ENCODE results near the gene TRMT44. TPM values are rescaled to one million over a fixed set of nuclear protein-coding genes. Genes with fewer than 3 reads are reported as not detected.
"Not testable (repeated sequence)": the region's sequence is repeated elsewhere in the genome, so short reads cannot be mapped to it uniquely, and the experiment has no call there.

TRMT44 gene
- total RNA-seq, 1 experiment from 2014 or later: 13.0 TPM

GRCh38 chr4:8406887-8407286 lies 33.7 kb upstream of the TRMT44 start:
- peak; percentile 34 for DNase-seq (ENCODE audit: low read depth)

DNA sequence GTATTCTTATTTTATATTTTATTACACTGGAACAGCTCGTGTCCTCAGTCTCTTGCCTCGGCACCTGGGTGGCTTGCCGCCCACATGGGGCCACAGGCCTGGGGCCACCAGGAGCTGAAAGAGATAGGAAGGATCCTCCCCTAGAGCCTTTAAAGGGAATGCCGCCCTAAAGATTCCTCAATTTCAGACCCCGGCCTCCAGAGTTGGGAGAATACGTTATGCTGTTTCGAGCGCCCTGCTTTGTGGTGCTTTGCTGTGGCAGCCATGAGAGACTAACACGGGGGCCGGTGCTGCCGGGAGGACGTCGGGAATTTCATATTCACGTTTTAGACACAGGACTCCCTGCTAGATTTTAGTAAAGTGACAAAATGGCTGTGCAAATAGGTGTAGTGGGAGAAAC lies 33.3 kb upstream of the TRMT44 start:
- DNase-seq (ENCODE audit: low read depth): no peak

- DNase-seq (ENCODE audit: low read depth): no peak
Measured at GRCh38 chr4:8407756-8408155, 32.8 kb upstream of the TRMT44 start.

GRCh38 chr4:8409264-8410065 lies 31.1 kb upstream of the TRMT44 start:
- peak; percentile 30 for DNase-seq (ENCODE audit: low read depth)

- DNase-seq (ENCODE audit: low read depth): no peak
Measured at GRCh38 chr4:8410066-8410625, 30.4 kb upstream of the TRMT44 start.

DNA sequence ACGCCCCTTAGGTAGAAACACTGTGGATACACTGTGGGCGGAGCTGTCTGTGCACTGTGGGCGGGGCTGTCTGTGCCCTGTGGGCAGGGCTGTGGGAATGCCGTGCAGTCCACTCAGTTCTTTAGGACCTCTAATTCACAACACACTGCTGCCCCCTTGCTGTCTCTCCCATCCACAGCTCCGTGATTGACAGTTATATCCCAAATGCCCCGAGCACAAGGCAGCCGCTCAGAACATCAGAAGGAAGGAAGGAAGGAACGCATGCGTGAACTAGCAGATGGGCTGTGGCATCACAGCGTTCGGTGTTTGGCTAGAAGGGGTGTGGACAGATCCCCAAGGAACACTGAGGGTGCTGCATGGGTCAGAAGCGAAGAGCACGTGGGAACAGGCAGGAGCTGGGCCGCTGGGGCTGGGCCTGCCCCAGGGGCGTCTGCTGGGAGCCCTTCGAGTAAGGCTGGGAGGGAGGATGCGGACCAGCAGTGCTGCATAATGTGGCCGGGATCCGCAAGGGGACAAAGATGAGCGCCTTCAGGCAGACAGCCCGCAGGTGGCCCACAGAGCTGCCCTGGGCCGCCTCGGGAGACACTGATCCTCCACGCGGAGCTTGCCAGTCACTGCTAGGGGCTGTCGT lies 29.8 kb upstream of the TRMT44 start:
- DNase-seq (ENCODE audit: low read depth): peak; percentile 72

DNA sequence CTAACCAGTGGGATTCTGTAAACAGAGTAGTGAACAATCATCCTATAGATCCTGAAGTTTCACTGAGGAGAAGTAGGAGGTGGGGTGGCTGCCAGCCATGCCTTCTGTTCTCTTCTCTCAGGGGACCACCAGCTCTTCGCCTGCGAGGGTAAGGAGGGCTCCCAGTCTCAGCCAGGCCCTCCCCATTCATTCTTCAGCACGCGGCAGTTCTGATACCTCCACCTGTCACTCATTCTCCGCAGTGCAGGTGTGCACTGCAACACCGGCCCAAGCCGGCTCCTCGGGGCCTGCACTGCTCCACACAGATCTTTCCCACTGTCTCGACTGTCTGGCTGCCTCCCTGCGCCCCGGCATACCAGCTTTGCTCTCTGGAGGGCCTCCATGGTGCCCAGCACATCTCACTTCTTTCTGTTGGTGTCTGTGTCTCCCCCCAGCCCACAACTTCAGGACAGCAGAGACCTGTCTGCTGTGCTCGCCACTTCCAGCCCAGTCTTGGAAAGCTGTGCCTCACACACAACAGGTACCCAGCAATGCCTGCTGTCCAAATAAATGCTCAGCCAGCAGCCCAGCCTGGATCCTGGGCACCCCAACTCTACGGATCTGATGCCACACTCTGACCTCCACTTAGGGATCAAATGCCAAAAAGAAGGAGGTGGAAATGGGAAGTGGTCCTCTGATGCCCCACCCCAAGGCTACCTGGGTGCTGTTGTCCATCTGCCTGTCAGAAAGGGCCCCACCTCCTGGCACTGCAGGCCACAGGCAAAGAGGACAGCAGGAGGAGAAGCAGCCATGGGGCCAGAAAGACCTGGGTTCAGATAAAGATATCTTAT lies 29.0 kb upstream of the TRMT44 start:
- no peak for DNase-seq (ENCODE audit: low read depth)

GRCh38 chr4:8412288-8412687 lies 28.3 kb upstream of the TRMT44 start:
- DNase-seq (ENCODE audit: low read depth): no peak

GRCh38 chr4:8414377-8414776 lies 26.2 kb upstream of the TRMT44 start:
- DNase-seq (ENCODE audit: low read depth): peak; percentile 55

GRCh38 chr4:8417071-8417614 lies 23.4 kb upstream of the TRMT44 start:
- no peak for DNase-seq (ENCODE audit: low read depth)

DNA sequence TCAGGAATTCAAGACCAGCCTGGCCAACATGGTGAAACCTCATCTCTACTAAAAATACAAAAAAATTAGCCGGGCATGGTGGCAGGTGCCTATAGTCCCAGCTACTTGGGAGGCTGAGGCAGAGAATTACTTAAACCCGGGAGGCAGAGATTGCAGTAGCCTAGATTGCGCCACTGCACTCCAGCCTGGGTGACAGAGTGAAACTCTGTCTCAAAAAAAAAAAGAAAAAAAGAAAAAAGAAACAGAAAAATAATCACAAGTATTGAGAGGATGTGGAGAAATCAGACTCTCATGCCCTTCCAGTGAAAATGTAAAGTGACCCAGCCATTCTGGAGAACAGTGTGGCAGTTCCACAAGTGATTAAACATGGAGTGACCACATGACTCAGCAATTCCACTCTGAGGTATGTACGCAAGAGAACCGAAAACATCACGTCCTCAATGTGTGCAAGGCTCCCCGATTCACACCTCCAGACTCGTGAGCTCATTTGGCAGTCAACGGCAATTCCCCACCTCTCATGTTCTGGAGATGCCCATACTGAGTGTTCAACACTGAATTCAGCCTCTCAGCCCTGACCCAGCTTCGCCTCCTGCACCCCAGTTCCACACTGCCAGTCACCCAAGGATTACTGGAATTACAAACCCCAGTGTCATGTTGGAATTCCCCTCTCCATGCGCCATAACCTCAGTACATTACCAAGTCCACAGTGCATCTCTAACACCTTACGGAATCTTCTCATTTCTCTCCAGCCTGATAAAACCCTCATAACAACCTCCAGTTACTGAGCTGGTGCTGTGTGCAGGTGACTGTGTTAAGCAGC lies 21.1 kb upstream of the TRMT44 start:
- no peak for DNase-seq (ENCODE audit: low read depth)

DNA sequence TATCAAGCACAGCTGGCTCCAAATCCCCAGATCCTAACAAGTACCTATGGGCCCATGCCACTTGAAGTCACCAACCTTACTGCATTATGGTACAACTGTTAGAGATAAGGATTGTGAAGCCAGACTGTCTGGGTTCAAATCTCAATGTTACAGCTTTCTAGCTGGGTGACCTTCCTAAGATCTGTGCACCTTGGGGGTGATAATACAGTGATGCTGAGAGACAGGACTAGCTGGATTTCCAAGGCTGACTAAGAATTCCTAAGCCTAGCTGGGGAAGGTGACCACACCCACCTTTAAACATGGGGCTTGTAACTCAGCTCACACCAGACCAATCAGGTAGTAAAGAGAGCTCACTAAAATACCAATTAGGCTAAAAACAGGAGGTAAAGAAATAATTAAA lies 20.4 kb upstream of the TRMT44 start:
- not testable (repeated sequence) for DNase-seq (ENCODE audit: low read depth)

DNA sequence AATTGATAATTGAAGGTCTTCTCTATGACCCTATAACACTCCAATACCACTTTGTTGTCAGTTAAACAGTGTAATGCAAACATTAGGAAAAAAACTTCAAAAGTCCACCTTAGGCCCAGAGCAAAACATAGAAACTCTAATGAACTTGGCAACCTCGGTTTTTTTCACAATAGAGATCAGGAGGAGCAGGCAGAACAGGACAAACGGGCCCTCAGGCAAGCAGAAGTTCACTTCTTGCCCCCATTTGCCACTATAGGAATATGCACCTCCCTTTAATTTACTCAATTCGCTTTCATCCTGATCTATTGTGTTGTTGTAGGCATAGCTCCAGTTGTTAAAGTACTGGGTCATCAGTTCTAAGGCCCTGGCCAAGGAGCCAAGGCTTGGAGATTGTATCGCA lies 18.2 kb upstream of the TRMT44 start:
- no peak for DNase-seq (ENCODE audit: low read depth)

DNA sequence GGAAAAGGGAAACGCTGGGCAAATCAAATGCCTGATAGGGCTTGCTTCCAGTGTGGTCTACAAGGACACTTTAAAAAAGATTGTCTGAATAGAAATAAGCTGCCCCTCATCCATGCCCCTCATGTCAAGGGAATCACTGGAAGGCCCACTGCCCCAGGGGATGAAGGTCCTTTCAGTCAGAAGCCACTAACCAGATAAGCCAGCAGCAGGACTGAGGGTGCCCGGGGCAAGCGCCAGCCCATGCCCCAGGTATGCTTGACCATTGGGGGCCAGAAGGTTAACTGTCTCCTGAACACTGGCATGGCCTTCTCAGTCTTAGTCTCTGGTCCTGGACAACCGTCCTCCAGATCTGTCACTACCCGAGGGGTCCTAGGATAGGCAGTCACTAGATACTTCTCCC lies 17.8 kb upstream of the TRMT44 start:
- no peak for DNase-seq (ENCODE audit: low read depth)

- DNase-seq (ENCODE audit: low read depth): no peak
Measured at GRCh38 chr4:8427262-8427661, 13.3 kb upstream of the TRMT44 start.

GRCh38 chr4:8427761-8428287 lies 12.8 kb upstream of the TRMT44 start:
- DNase-seq (ENCODE audit: low read depth): peak; percentile 37

DNA sequence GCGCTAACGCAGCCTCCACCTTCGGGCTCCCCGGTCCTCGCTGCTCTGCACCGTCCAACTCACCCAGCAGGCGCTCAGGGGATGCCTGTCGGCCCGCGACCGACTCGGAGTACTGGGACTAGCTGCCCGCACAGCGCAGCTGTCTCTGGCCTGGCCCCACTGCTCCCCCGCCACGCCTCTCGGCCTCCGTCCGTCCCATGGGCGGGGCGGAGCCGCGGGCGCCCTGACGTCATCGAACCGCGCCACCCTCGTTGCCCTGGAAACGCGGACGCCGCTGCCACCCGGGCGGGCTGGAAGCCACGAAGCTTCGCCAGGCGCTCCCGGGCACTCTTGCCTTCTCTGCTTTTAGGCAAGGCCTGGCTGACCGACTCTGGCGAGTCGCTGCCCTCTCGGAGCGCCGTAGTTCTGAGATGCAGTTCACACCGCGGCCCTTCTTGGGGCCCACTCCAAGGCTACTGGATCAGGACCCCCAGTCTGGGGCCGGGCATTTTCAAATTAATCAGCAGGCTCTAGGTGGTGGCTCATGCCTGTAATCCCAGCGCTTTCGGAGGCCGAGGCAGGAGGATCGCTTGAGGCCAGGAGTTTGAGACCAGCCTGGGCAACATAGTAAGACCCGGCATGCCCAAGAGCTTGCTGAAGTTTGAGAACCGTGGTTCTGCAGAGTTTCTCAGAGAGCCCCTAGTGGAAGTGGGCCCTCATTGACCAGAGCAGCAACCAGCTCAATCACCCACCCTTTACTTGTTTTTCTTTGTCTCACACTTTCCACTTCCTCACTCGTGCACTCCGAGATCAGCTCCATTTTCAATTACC lies 12.1 kb upstream of the TRMT44 start:
- DNase-seq (ENCODE audit: low read depth): peak; percentile 84

GRCh38 chr4:8431553-8431952 lies 9.0 kb upstream of the TRMT44 start:
- DNase-seq (ENCODE audit: low read depth): no peak

- no peak for DNase-seq (ENCODE audit: low read depth)
Measured at GRCh38 chr4:8433136-8433535, 7.4 kb upstream of the TRMT44 start.
